ENCODE data around the gene FAM156A. TPM values are rescaled to one million over a fixed set of nuclear protein-coding genes. Genes with fewer than 3 reads are reported as not detected.
"Not testable (repeated sequence)": the region's sequence is repeated elsewhere in the genome, so short reads cannot be mapped to it uniquely, and the experiment has no call there.

The FAM156A gene
- total RNA-seq, 1 experiment from 2014 or later = 16.2 TPM

GRCh38 chrX:52907137-52907536, 51.2 kb downstream of the FAM156A start:
- ATAC-seq; intact Hi-C loops (cut with micrococcal nuclease); H3K36me3 ChIP-seq (ENCODE audit: control insufficient read depth in 1 of 2, insufficient read depth in 2 of 2, low read length in 2 of 2); BruUV-seq (replicated peaks); H3K79me2 ChIP-seq (ENCODE audit: insufficient read depth, low read length); H3K9me2 ChIP-seq (ENCODE audit: insufficient read depth); H3K27ac ChIP-seq (ENCODE audit: low read depth, low read length); DNase-seq (ENCODE audit: low read depth, low spot score); POLR2A ChIA-PET; H3K9me3 ChIP-seq (ENCODE audit: control insufficient read depth in 1 of 2, insufficient read depth in 1 of 2, low read depth in 1 of 2, low read length in 2 of 2); H3K9ac ChIP-seq (ENCODE audit: low read length); RAD21 ChIA-PET (ENCODE audit: low non-redundant PET in 1 of 2, low total read pairs in 2 of 2, uncharacterized antibody in 2 of 2, unreplicated experiment in 2 of 2); H2AFZ ChIP-seq (ENCODE audit: low read depth, low read length, poor library complexity, severe bottlenecking); H3K4me2 ChIP-seq (ENCODE audit: low read length); H3K27me3 ChIP-seq (ENCODE audit: insufficient read depth, low read length); H4K20me1 ChIP-seq (ENCODE audit: insufficient read depth); H3K4me1 ChIP-seq (ENCODE audit: control insufficient read depth in 1 of 2, insufficient read depth in 2 of 2, low read length in 2 of 2); CTCF ChIA-PET; H3K4me3 ChIP-seq (replicated peaks in 1 of 2; ENCODE audit: low read depth in 1 of 2, low read length in 2 of 2): not testable (repeated sequence)

- RAD21 ChIA-PET (ENCODE audit: low non-redundant PET in 1 of 2, low total read pairs in 2 of 2, uncharacterized antibody in 2 of 2, unreplicated experiment in 2 of 2); intact Hi-C loops (cut with micrococcal nuclease); ATAC-seq; POLR2A ChIA-PET; H3K4me2 ChIP-seq (ENCODE audit: low read length); H3K9ac ChIP-seq (ENCODE audit: low read length); H3K9me2 ChIP-seq (ENCODE audit: insufficient read depth); H3K79me2 ChIP-seq (ENCODE audit: insufficient read depth, low read length); H3K27me3 ChIP-seq (ENCODE audit: insufficient read depth, low read length); H4K20me1 ChIP-seq (ENCODE audit: insufficient read depth); DNase-seq (ENCODE audit: low read depth, low spot score); H3K36me3 ChIP-seq (ENCODE audit: control insufficient read depth in 1 of 2, insufficient read depth in 2 of 2, low read length in 2 of 2); H2AFZ ChIP-seq (ENCODE audit: low read depth, low read length, poor library complexity, severe bottlenecking); H3K4me1 ChIP-seq (ENCODE audit: control insufficient read depth in 1 of 2, insufficient read depth in 2 of 2, low read length in 2 of 2); CTCF ChIA-PET; H3K9me3 ChIP-seq (ENCODE audit: control insufficient read depth in 1 of 2, insufficient read depth in 1 of 2, low read depth in 1 of 2, low read length in 2 of 2); BruUV-seq (replicated peaks); H3K27ac ChIP-seq (ENCODE audit: low read depth, low read length); H3K4me3 ChIP-seq (replicated peaks in 1 of 2; ENCODE audit: low read depth in 1 of 2, low read length in 2 of 2): not testable (repeated sequence)
These were observed 52.2 kb downstream of the FAM156A start for GRCh38 chrX:52906072-52906471.

- DNase-seq (ENCODE audit: low read depth, low spot score); BruUV-seq (replicated peaks); ATAC-seq: not testable (repeated sequence)
These were observed 52.8 kb downstream of the FAM156A start for GRCh38 chrX:52905531-52905930.

More at GRCh38 chrX:52905531-52905930, 52.8 kb downstream of the FAM156A start:
- H2AFZ ChIP-seq (ENCODE audit: low read depth, low read length, poor library complexity, severe bottlenecking); H3K9me2 ChIP-seq (ENCODE audit: insufficient read depth); H3K4me1 ChIP-seq (ENCODE audit: control insufficient read depth in 1 of 2, insufficient read depth in 2 of 2, low read length in 2 of 2); H3K4me3 ChIP-seq (replicated peaks in 1 of 2; ENCODE audit: low read depth in 1 of 2, low read length in 2 of 2); H3K36me3 ChIP-seq (ENCODE audit: control insufficient read depth in 1 of 2, insufficient read depth in 2 of 2, low read length in 2 of 2); H4K20me1 ChIP-seq (ENCODE audit: insufficient read depth); H3K27me3 ChIP-seq (ENCODE audit: insufficient read depth, low read length); POLR2A ChIA-PET; H3K4me2 ChIP-seq (ENCODE audit: low read length); RAD21 ChIA-PET (ENCODE audit: low non-redundant PET in 1 of 2, low total read pairs in 2 of 2, uncharacterized antibody in 2 of 2, unreplicated experiment in 2 of 2); H3K9me3 ChIP-seq (ENCODE audit: control insufficient read depth in 1 of 2, insufficient read depth in 1 of 2, low read depth in 1 of 2, low read length in 2 of 2); CTCF ChIA-PET; H3K9ac ChIP-seq (ENCODE audit: low read length); H3K79me2 ChIP-seq (ENCODE audit: insufficient read depth, low read length); intact Hi-C loops (cut with micrococcal nuclease); H3K27ac ChIP-seq (ENCODE audit: low read depth, low read length): not testable (repeated sequence)

Other genes starting within 250 kb of the FAM156A start
- 0.42 TPM for gene SSX2B, start 207.3 kb downstream of the FAM156A start, total RNA-seq (2021; ENCODE audit: unreplicated experiment)
- not detected for gene SPANXN5, start 161.1 kb downstream of the FAM156A start, total RNA-seq (2021; ENCODE audit: unreplicated experiment)
- gene XAGE5, start 147.2 kb downstream of the FAM156A start, total RNA-seq (2021; ENCODE audit: unreplicated experiment) = not detected
- gene XAGE3, start 90.4 kb downstream of the FAM156A start, total RNA-seq (2021; ENCODE audit: unreplicated experiment) = not detected
- 13.5 TPM for gene FAM156B, start 61.2 kb downstream of the FAM156A start, total RNA-seq (2021; ENCODE audit: unreplicated experiment)
- 3.4 TPM for gene GPR173, start 90.3 kb upstream of the FAM156A start, total RNA-seq (2021; ENCODE audit: unreplicated experiment)
- gene TSPYL2, start 123.8 kb upstream of the FAM156A start, total RNA-seq (2021; ENCODE audit: unreplicated experiment) = 19.2 TPM
- 7.5 TPM for gene KANTR, start 135.6 kb upstream of the FAM156A start, total RNA-seq (2021; ENCODE audit: unreplicated experiment)

Measured in HCT116 (cell line).